B cell (primary cell): ENCODE measurements around the gene PRUNE1. TPM values are rescaled to one million over a fixed set of nuclear protein-coding genes. Genes with fewer than 3 reads are reported as not detected.

ENCODE experiments used
- ATAC-seq: fragments of 200-7000 bp; cut with Tn5 transposase; one replicate; pipeline ENCODE4 v1.10.0; 2021; ENCODE audit warnings: low read depth, mild to moderate bottlenecking, moderate number of reproducible peaks, moderate library complexity
- CTCF ChIA-PET: fragments of 350-600 bp; sonication (Branson Sonifier 250); formaldehyde crosslinking; loops from one replicate; lab custom pipeline; 2021; ENCODE audit warnings: antibody characterized with exemption, inconsistent platforms; lab: Charles Lee
- POLR2A ChIA-PET: fragments of 350-600 bp; sonication (Branson Sonifier 250); formaldehyde crosslinking; loops from one replicate; lab custom pipeline; 2021; ENCODE audit warnings: antibody characterized with exemption; lab: Charles Lee
- DNase-seq: peaks from one replicate; pipeline ENCODE4 v3.0.0; 2013
- H2AFZ ChIP-seq: 2 replicates; pipeline ENCODE4 v1.6.1; 2012; ENCODE audit warnings: mild to moderate bottlenecking, low read depth, low read length; ENCODE audit not compliant: insufficient read depth, poor library complexity, severe bottlenecking
- H3K27ac ChIP-seq, 2 donors: 1 replicate in 1 of 2; 2 replicates in 1 of 2; pipeline ENCODE4 v1.5.1; 2012 to 2013; ENCODE audit warnings: low read length in 2 of 2, mild to moderate bottlenecking in 2 of 2, moderate library complexity in 1 of 2
- H3K27me3 ChIP-seq, 4 experiments: fragments of 200-600 bp in 1 of 4; sonication (generic) in 1 of 4; replicated peaks in 1 of 4; 1 replicate in 2 of 4; 2 replicates in 2 of 4; pipeline versions ENCODE4 v1.6.1 to v1.7.0; 2013 to 2016; ENCODE audit warnings: low read length in 3 of 4, mild to moderate bottlenecking in 2 of 4, mixed read lengths in 1 of 4, moderate library complexity in 1 of 4; ENCODE audit not compliant: insufficient read depth in 4 of 4, control insufficient read depth in 3 of 4; ENCODE audit errors: control extremely low read depth in 1 of 4
- H3K36me3 ChIP-seq, 2 experiments: replicated peaks in 1 of 2; 1 replicate in 1 of 2; 2 replicates in 1 of 2; pipeline versions ENCODE4 v1.6.1 to v1.7.1; 2013; ENCODE audit warnings: low read length in 1 of 2; ENCODE audit not compliant: insufficient read depth in 2 of 2, control insufficient read depth in 1 of 2; ENCODE audit errors: control extremely low read depth in 1 of 2, extremely low read depth in 1 of 2
- H3K4me1 ChIP-seq, 2 donors: fragments of 200-600 bp in 1 of 2; sonication (generic) in 1 of 2; 1 replicate in 1 of 2; 2 replicates in 1 of 2; pipeline versions ENCODE4 v1.5.1 to v1.6.1; 2013 to 2017; ENCODE audit warnings: low read length in 2 of 2; ENCODE audit not compliant: control insufficient read depth in 2 of 2, insufficient read depth in 2 of 2
- H3K4me2 ChIP-seq: replicated peaks from 2 replicates; pipeline ENCODE3; 2012; ENCODE audit warnings: mild to moderate bottlenecking, low read depth, low read length; ENCODE audit not compliant: poor library complexity, severe bottlenecking
- H3K4me3 ChIP-seq, 5 experiments: fragments of 200-600 bp in 1 of 5; sonication (generic) in 1 of 5; 1 replicate in 3 of 5; 2 replicates in 2 of 5; pipeline versions ENCODE4 v1.5.1 to v1.7.0; 2011 to 2016; ENCODE audit warnings: low read length in 4 of 5, mild to moderate bottlenecking in 4 of 5, low read depth in 2 of 5, control low read depth in 1 of 5, moderate library complexity in 1 of 5; ENCODE audit not compliant: insufficient read depth in 1 of 5; ENCODE audit errors: control extremely low read depth in 1 of 5, extremely low read depth in 1 of 5
- H3K79me2 ChIP-seq: fragments of 200-600 bp; sonication (generic); one replicate; pipeline ENCODE4 v1.6.0; 2016; ENCODE audit warnings: low read length; ENCODE audit not compliant: control insufficient read depth, insufficient read depth
- H3K9ac ChIP-seq: fragments of 200-600 bp; sonication (generic); 2 replicates; pipeline ENCODE4 v1.6.1; 2017; ENCODE audit warnings: mild to moderate bottlenecking, low read length, moderate library complexity
- H3K9me3 ChIP-seq, 3 donors: one replicate each; pipeline versions ENCODE4 v1.6.1 to v1.7.1; 2013; ENCODE audit warnings: low read length in 2 of 3; ENCODE audit not compliant: control insufficient read depth in 2 of 3, insufficient read depth in 1 of 3; ENCODE audit errors: control extremely low read depth in 1 of 3
- H4K20me1 ChIP-seq: 2 replicates; pipeline ENCODE4 v1.6.0; 2012; ENCODE audit warnings: mild to moderate bottlenecking, low read length; ENCODE audit not compliant: insufficient read depth, control insufficient read depth, poor library complexity, severe bottlenecking
- H3K27ac Mint-ChIP-seq: one replicate; pipeline ENCODE4 v1.8.0; 2021; ENCODE audit warnings: mixed read lengths
- H3K27me3 Mint-ChIP-seq: one replicate; pipeline ENCODE4 v1.8.0; 2021; ENCODE audit warnings: mixed read lengths
- H3K4me1 Mint-ChIP-seq: one replicate; pipeline ENCODE4 v1.8.0; 2021; ENCODE audit warnings: mixed read lengths
- H3K4me3 Mint-ChIP-seq: one replicate; pipeline ENCODE4 v1.8.0; 2021; ENCODE audit warnings: mixed read lengths
- H3K9me3 Mint-ChIP-seq: one replicate; pipeline ENCODE4 v1.8.0; 2022; ENCODE audit warnings: mixed read lengths; ENCODE audit not compliant: insufficient read depth
- CTCF ChIP-seq: fragments of 200-600 bp; IDR thresholded peaks from one replicate; pipeline ENCODE4 v1.8.0; 2022; ENCODE audit warnings: antibody characterized with exemption, mild to moderate bottlenecking
- EZH2 ChIP-seq: IDR thresholded peaks from 2 replicates; pipeline ENCODE4 v1.6.1; 2012; ENCODE audit warnings: borderline replicate concordance, low read depth, mild to moderate bottlenecking, moderate library complexity, low read length; ENCODE audit not compliant: insufficient read depth, poor library complexity, severe bottlenecking
- WGBS: methylation state at CpG from one replicate; pipeline ENCODE4 v1.1.5; 2013; ENCODE audit warnings: missing lambda C conversion rate; ENCODE audit not compliant: insufficient coverage; 5-methylcytosine and 5-hydroxymethylcytosine counted together
- intact Hi-C: fragments of 100-400 bp; cut with micrococcal nuclease; formaldehyde crosslinking; loops from one replicate; pipeline ENCODE4 v1.10.0; 2022
- polyA plus RNA-seq: library from polyadenylated mRNA; depleted of rRNA; stranded (reverse); fragments of >200 nt; gene quantifications from 2 replicates; pipeline ENCODE4 v1.2.3, GENCODE V29; 2012
- total RNA-seq, 2 donors: library from RNA; stranded (reverse); fragments of 120-200 nt in 1 of 2; gene quantifications; 1 replicate in 1 of 2; 2 replicates in 1 of 2; pipeline versions ENCODE4 v1.2.3 to v1.2.4, GENCODE V29; 2013 to 2022

The PRUNE1 gene
- total and polyA plus RNA-seq, 2 donors (not counting 1 experiment from before 2014, with no cell fraction given), result 15.9 to 21.3 TPM

GRCh38 chr1:151047925-151048644 is 39.8 kb downstream of the PRUNE1 start:
- Mint-ChIP-seq H3K4me1 (peaks cover 42% of the 10 kb centered on the region), H3K4me3 (peak overlapping the region; percentile 96)

More at GRCh38 chr1:151047925-151048644, 39.8 kb downstream of the PRUNE1 start:
- peak; percentile 69 for ATAC-seq
- WGBS, result under 1% methylated on average over 48 of the region's 48 CpGs
- H3K9ac ChIP-seq, result peak overlapping the region; percentile 85
- intact Hi-C loops, result loop anchor here (1.0 to 2.0 kb wide), 4 partner anchors 8 to 109 kb away; partner anchors contain the start of gene TNFAIP8L2
- H3K27me3 ChIP-seq, result no peaks in the 10 kb centered on the region
- peaks cover 0 to 26% of the 10 kb centered on the region in 2 experiments for H3K36me3 ChIP-seq
- Mint-ChIP-seq H3K27ac (peak overlapping the region; percentile 94), H3K9me3 (no peaks in the 10 kb centered on the region), H3K27me3 (no peaks in the 10 kb centered on the region)
- H3K4me2 ChIP-seq, result peak overlapping the region; percentile 93
- peaks cover 13% of the 10 kb centered on the region for H3K79me2 ChIP-seq
- H3K27ac ChIP-seq, result peak overlapping the region; percentile 71 to 75
- peak; percentile 79 for DNase-seq
- CTCF ChIA-PET, result interaction anchor here (0.5 to 5.7 kb wide), 12 partner anchors 11 to 519 kb away, joined by 3 to 63 read pairs (median 5); partner anchors contain the start of genes CDC42SE1, GABPB2, MLLT11 and TNFAIP8L2
- peaks cover 20 to 30% of the 10 kb centered on the region in 2 donors for H3K4me1 ChIP-seq
- peak overlapping the region; percentile 84 for H2AFZ ChIP-seq
- peak overlapping the region; percentile 70 to 97 (median 93) for H3K4me3 ChIP-seq
- H4K20me1 ChIP-seq, result peaks cover 6% of the 10 kb centered on the region
- no peaks in the 10 kb centered on the region for H3K9me3 ChIP-seq
- POLR2A ChIA-PET, result interaction anchor here (0.6 to 3.9 kb wide), 6 partner anchors 10 to 106 kb away, joined by 3 to 29 read pairs (median 6); partner anchors contain the start of genes CDC42SE1 and GABPB2
- TF ChIP-seq EZH2 (no peak), CTCF (peak; percentile 70)
